GF-D8 (cell line): ENCODE data around the gene TMEM217.

Experiments
- DNase-seq: peaks from one replicate; lab custom pipeline; 2025; lab: John Stamatoyannopoulos, UW

TMEM217 gene

DNA sequence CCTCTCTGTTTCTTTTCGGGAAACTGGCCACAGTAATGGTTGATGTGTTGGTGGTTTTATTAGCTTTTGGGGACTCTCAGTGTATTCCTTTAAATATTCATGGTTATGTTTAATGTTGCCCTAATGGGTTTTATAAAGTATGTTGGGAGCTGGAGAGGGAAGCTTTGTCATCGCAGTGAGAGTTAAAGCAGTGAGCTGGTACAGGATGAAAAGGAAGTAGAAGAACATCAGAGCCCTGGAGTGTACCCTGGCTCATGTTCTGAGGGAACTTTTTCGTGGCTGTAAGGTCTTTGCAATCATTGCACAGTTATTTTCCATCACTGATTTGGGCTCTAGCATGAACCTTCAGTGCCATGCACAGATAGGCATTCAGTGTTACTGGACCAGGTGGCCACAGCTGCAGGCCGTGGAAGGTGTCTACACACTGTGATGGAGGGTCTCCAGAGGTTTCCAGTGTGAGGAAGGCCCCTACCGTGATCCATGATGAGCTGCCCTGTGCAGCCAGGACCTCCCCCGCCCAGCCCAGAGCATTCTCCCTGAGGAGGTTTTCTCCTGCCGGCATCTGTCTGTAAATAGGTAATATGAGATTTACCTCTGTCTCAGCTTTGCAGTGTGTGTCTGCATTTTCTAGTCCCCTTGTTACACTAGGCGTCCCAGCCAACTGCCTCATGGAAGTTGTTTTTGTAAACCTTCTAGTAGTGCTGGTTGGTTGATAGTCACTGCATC, 22.4 kb upstream of the TMEM217 start:
- peak; percentile 59 for DNase-seq

DNA sequence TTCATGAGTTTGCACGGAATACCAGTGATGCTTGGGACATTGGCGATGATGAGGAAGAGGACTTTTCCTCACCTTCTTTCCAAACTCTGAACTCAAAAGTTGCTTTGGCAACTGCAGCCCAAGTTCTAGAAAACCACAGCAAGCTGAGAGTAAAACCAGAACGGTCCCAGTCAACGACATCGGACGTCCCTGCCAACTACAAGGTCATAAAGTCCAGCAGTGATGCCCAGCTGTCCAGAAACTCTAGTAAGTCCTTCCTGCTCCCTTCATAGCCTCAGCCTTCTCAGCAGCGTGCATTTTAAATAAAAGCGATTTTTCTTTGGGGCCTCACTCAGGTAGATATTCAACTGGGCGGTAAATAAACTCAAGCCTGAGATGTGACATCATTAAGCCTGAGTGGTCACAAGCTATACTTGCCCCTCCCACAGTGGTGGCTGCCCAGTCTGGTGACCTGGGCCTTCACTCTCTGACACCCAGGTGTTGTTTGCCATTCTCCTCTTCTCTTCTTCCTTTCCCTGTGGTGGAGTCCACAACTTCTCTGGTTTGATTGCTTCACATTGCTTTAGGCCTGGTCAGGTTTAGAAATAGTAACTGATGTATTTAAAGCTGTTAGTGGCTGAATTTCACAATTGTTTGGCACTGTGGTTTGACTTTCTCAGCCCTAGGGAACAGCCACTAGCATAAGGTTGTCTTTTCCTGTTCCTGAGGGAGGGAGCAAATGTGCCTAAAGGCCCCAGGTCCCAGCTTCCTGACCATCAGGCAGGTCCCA, 21.6 kb upstream of the TMEM217 start:
- DNase-seq: peak; percentile 98

DNA sequence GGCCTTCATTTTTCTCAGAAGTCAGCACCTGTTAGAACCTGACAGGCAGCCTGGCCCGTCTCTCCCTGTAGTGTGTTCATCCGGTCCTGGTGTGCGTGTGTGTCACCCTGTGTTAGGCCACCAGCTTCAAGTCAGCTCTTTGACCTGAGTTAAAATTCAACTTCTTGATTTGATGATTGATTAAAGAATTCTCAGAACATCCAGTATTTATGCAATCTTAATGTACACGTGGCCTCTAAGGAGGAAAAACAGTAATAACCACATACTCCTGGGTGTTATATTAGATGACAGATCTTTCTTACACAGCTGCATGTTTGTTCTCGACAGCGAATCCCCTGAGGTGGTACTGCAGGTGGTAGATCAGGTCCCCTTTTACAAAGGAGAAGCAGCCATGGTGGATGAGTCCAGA, 19.1 kb upstream of the TMEM217 start:
- peak; percentile 62 for DNase-seq

GRCh38 chr6:37275350-37275749, 17.4 kb upstream of the TMEM217 start:
- no peak for DNase-seq

DNA sequence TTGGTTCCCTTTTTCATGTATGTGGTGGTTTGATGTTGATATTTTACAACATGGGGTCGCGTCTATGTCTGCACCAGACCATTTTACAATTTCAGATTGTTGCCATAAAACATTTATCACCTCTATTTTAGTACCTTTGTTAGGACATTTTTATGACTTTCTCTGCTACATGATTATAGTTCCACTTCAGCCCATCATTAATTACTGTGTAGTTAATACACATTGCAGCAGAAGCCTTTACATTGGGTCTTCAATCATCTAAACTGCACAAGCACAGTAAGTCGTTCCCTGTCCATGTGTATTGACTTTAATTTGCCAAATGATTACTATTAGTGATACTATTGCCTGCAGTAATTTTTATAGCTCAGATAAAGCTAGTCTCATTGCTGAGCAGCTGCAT, 15.7 kb upstream of the TMEM217 start:
- DNase-seq: no peak

- DNase-seq: no peak
Measured at GRCh38 chr6:37272834-37273566, 15.1 kb upstream of the TMEM217 start.

DNA sequence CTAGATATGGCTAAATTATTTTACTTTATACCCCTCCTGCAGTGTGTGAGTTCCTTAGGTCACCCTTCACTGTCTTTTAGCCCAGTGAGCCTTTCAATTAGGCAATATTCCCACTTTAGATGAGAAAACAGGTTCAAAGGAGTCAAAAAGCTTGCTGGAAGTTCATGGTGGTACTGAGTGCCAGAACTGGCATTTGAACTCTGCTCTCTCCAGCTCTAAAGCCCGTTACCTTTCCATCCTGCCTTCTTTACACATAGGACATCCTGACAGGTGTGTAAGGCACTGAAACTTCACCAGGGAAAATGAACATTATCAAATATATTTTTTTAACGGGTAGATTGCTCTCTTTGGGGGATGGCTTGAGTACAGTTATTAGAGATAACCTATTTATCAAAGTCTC, 11.2 kb upstream of the TMEM217 start:
- no peak for DNase-seq

GRCh38 chr6:37265860-37266259, 7.9 kb upstream of the TMEM217 start:
- DNase-seq: no peak

GRCh38 chr6:37265001-37265400, 7.1 kb upstream of the TMEM217 start:
- DNase-seq: no peak

DNA sequence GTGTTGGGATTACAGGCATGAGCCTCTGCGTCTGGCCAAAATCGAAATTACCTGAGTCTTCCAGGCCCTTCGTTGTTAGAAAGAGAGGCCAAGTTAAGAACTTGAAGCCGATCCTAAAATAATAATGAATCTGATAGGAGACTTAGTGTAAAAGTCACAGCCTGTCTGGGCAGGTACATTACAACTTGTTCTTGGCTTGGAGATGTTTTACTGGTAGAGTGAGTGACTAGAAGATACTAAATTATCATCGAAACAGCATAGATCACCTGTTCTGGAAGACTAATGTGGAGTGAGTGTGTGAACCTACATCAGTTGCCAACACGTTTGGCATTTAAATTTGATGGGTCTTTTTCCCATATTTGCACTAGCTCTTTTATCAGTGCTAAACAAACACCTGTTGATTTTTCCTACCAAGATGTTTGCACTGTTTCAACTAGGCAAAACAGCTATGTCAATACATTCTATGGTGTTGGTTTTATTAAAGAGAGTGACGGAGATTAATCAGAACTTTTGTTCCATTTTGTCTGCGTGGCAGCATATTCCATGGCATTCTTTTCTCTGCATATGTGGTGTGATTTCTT, 4.6 kb upstream of the TMEM217 start:
- DNase-seq: no peak

- DNase-seq: no peak
Measured at GRCh38 chr6:37261198-37261597, 3.3 kb upstream of the TMEM217 start.

DNA sequence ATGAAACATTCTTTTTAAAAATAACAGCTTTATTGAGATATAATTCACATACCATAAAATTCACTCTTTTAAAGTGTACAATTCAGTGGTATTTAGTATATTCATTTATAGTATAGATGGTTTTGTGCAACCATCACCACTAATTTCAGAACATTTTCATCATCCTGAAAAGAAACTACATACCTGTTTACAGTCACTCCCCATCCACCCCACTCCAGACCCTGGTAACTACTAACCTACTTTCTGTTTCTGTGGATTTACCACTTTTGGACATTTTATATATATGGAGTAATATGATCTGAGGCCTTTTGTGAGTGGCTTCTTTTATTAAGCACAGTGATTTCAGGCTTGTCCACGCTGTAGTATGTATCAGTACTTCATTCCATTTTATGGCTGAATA, 2.5 kb upstream of the TMEM217 start:
- no peak for DNase-seq

DNA sequence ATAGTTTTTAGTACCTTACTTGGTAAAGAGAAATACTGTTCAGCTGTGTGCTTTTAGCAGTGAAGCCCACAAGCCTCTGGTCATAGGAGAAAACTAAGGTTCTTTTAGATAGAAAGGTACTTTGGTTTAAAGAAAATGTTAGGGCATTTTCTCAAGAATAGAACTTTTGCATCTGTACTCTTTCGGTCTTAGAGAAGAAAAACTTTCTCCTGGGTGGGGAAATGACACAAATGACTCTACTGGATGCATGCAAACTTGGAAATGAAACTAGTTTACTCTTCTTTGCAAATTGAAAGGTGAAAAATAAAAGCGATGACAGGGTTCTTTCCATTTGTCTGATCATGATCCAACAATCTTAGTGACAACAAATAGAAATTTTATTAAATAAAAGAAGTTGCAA, 2.1 kb upstream of the TMEM217 start:
- DNase-seq: no peak

- DNase-seq: peak; percentile 45
Measured at GRCh38 chr6:37259191-37259590, 1.2 kb upstream of the TMEM217 start.

- DNase-seq: no peak
Measured at GRCh38 chr6:37258405-37259105, 611 bp upstream of the TMEM217 start.

DNA sequence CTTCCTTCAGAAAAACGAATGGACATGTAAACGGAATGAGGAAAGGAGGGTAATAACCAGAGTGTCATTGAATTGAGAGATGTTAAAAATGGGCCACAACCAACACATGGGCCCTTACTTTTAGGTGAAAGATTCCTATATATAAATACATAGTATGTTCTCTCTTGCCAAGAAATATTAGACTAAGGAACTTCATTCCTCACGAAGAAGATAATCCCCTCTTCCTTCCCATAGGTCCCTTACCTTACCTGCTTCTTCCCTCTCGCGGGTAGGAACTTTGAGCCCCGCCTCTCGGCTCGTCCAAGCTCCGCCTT, 667 bp downstream of the TMEM217 start:
- no peak for DNase-seq

DNA sequence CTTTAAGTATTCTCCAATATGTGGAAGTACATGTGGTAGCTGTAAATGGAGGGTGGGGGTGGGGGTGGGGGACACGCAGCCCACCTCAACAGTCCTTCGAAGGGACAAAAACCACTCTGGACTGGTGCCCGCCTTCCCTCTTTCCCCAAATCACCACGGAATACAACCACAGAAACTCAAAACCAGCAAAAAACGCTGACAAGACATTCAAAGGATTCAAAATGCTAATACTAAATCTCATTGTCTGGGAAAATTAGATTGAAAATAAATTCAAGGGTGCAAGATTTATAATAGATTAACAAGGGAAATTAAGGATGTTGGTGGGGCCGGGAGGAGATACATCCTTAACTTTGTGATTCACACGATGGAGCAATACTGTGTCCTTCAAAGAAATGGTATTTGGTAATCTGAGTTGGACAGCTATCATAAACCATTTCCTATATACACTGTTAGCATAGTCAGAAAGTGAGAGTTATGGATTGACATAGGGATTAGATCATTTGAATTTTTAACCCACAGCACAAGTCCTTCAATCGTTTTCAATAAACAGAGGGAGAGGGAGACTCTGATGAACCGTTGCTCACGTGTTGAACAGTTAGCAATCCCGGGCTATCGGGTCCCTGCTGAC, 1.1 kb downstream of the TMEM217 start:
- no peak for DNase-seq

DNA sequence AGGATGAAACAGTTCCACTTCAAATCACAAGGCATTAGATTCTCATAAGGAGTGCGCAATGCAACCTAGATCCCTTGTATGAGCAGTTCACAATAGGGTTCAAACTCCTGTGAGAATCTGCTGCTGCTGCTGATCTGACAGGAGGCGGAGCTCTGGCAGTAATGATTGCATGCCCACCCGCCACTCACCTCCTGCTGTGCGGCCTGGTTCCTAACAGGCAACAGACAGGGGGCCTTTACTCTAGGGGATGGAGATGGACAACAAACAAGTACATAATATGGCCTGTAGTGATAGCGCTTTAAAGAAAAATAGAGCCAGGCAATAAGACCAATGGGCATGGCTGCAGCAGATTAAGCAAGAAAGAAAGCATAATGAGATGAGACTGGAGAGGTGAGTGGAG, 3.1 kb downstream of the TMEM217 start:
- DNase-seq: no peak

- DNase-seq: no peak
Measured at GRCh38 chr6:37253486-37254007, 4.4 kb downstream of the TMEM217 start.

GRCh38 chr6:37251211-37251780, 6.6 kb downstream of the TMEM217 start:
- no peak for DNase-seq
